ENCODE results near the gene ZSCAN2. TPM values are rescaled to one million over a fixed set of nuclear protein-coding genes. Genes with fewer than 3 reads are reported as not detected.

The ZSCAN2 gene
- total and polyA plus RNA-seq, 10 of the 15 experiments (the other 5 are each of a cell fraction or from before 2014, with no cell fraction given): 2.7 to 13.2 (median 8.6) TPM

GRCh38 chr15:84606653-84607120 lies 5.9 kb downstream of the ZSCAN2 start (continued):
- TF ChIP-seq ZNF384 (IDR thresholded peaks at IDR 0.05; ENCODE audit: borderline replicate concordance, low read depth, low read length) (no peak), POLR2A (IDR thresholded peaks at IDR 0.05; ENCODE audit: low read depth, low read length) (no peak)

GRCh38 chr15:84608707-84609284 lies 8.0 kb downstream of the ZSCAN2 start:
- SMC1A ChIA-PET (ENCODE audit: uncharacterized antibody, unreplicated experiment): interaction anchor here (1.0 to 1.8 kb wide), 2 partner anchors 10 to 12 kb away, joined by 3 to 6 read pairs; no protein-coding TSS in a partner anchor
- no peak for FAIRE-seq
- no peak for TF ChIP-seq NFYB (IDR thresholded peaks at IDR 0.05; ENCODE audit: insufficient read depth, low read depth, low read length)
- TF ChIP-seq ATF2 (IDR thresholded peaks at IDR 0.05; ENCODE audit: low read length): no peak
- TF ChIP-seq PBX3 (IDR thresholded peaks at IDR 0.05; ENCODE audit: insufficient replicate concordance, low read depth, low read length): no peak
- TF ChIP-seq ASH2L (IDR thresholded peaks at IDR 0.05; ENCODE audit: borderline replicate concordance, low read depth): no peak
- TF ChIP-seq LARP7 (IDR thresholded peaks at IDR 0.05): no peak
- no peak for TF ChIP-seq IRF3 (IDR thresholded peaks at IDR 0.05)
- no peak for TF ChIP-seq ZNF24 (IDR thresholded peaks at IDR 0.05)
- no peak for TF ChIP-seq SKIL (IDR thresholded peaks at IDR 0.05; ENCODE audit: low read depth, poor library complexity, severe bottlenecking)
- no peak for TF ChIP-seq POLR2AphosphoS5 (IDR thresholded peaks at IDR 0.05; ENCODE audit: low read length)
- no peak for TF ChIP-seq SUZ12 (IDR thresholded peaks at IDR 0.05; ENCODE audit: unreplicated experiment)
- no peak for TF ChIP-seq HSF1 (IDR thresholded peaks at IDR 0.05; ENCODE audit: low read depth, low read length)

More at GRCh38 chr15:84608707-84609284, 8.0 kb downstream of the ZSCAN2 start:
- H3K4me3 ChIP-seq: no peak overlapping the region
- no peaks in the 10 kb centered on the region for H3K27me3 ChIP-seq (replicated peaks in 1 of 2; ENCODE audit: control insufficient read depth in 2 of 2, insufficient read depth in 2 of 2, low read length in 1 of 2)
- intact Hi-C loops (cut with micrococcal nuclease; ENCODE audit: unreplicated experiment): no loop called here
- RAD21 ChIA-PET (ENCODE audit: unreplicated experiment): interaction anchor here (0.6 kb wide), 1 partner anchor 33 kb away, joined by 3 read pairs; no protein-coding TSS in a partner anchor
- H3K9me3 ChIP-seq (replicated peaks; ENCODE audit: control insufficient read depth, insufficient read depth, low read length): no peaks in the 10 kb centered on the region
- peaks cover 21% of the 10 kb centered on the region for H3K4me1 ChIP-seq (ENCODE audit: control insufficient read depth, insufficient read depth, low read length)
- DNase-seq (ENCODE audit: low read depth, low spot score): no peak
- no peak for ATAC-seq
- in situ Hi-C loops (cut with MboI): no loop called here
- no peaks in the 10 kb centered on the region for H4K20me1 ChIP-seq (ENCODE audit: control insufficient read depth, insufficient read depth)
- H2AFZ ChIP-seq (ENCODE audit: control insufficient read depth, low read depth, low read length): no peak overlapping the region
- CTCF ChIA-PET: interaction anchor here (0.8 to 1.4 kb wide), 4 partner anchors 10 to 319 kb away, joined by 3 to 5 read pairs (median 4); no protein-coding TSS in a partner anchor
- POLR2A ChIA-PET: no interaction called here
- WGBS (ENCODE audit: insufficient coverage, insufficient replicate concordance, low lambda C conversion rate, missing lambda C conversion rate): 0% methylated on average over 1 of the region's 1 CpG
- no TSS peak for BruUV-seq (replicated peaks)
- no peak overlapping the region for H3K27ac ChIP-seq (ENCODE audit: control insufficient read depth, insufficient read depth)
- H3K36me3 ChIP-seq (ENCODE audit: control insufficient read depth in 2 of 2, insufficient read depth in 2 of 2, low read length in 1 of 2): peaks cover 0 to 9% of the 10 kb centered on the region in 2 experiments; a peak in 1 of 4 replicates
- no peak overlapping the region for H3K9ac ChIP-seq (ENCODE audit: control insufficient read depth, insufficient read depth, low read length)
- peaks cover 3% of the 10 kb centered on the region for H3K79me2 ChIP-seq (ENCODE audit: control insufficient read depth, insufficient read depth, low read length)
- no peak overlapping the region for H3K4me2 ChIP-seq (ENCODE audit: control insufficient read depth, insufficient read depth)

Measured in GM12878 (cell line).